NCI-H748 (cell line): ENCODE data around the gene SHROOM3.
"Not testable (repeated sequence)": the region's sequence is repeated elsewhere in the genome, so short reads cannot be mapped to it uniquely, and the experiment has no call there.

Experiments used
- DNase-seq: peaks from one replicate; lab custom pipeline; 2025; ENCODE audit not compliant: unreplicated experiment; lab: John Stamatoyannopoulos, UW

The SHROOM3 gene

DNA sequence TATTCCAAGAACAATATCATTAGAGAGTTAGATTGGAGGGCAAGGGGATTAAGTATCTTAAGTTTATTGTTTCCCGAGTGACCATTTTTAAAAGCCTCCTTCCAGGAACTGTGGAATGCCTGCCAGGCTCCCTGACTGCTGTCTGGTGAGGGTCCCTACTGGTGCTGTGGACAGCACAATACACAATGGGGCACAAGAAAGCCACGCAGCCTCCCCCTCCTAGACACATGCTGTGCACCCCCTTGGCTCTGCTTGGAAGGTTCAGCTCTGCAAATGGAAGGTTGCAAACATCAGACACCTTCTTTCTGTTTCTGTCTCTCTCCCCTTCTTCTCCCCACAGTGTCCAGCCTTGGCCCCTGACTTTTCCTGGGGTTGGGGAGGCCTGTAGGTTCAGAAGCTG lies 153.2 kb downstream of the SHROOM3 start:
- no peak for DNase-seq

DNA sequence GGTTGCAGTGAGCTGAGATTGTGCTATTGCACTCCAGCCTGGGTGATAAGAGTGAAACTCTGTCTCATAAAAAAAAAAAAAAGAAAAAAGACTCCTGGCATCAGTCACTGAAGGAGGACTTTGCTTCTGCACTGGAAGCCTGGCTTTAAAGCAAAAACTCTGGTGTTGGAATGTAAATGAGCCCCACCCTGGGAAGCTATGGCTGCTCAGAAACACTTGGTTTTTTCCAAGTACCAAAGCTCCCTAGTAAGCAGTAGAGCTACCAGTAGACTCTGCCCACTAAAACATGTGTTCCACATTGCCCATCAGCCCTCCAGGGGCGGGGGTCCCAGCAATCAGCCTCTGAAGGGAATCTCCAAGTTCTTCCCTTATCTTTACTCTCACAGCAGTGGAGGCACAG lies 154.4 kb downstream of the SHROOM3 start:
- no peak for DNase-seq

- DNase-seq: no peak
Measured at GRCh38 chr4:76589872-76590797, 155.1 kb downstream of the SHROOM3 start.

GRCh38 chr4:76590798-76591281 lies 155.8 kb downstream of the SHROOM3 start:
- no peak for DNase-seq

- no peak for DNase-seq
Measured at GRCh38 chr4:76591992-76592391, 157.0 kb downstream of the SHROOM3 start.

DNA sequence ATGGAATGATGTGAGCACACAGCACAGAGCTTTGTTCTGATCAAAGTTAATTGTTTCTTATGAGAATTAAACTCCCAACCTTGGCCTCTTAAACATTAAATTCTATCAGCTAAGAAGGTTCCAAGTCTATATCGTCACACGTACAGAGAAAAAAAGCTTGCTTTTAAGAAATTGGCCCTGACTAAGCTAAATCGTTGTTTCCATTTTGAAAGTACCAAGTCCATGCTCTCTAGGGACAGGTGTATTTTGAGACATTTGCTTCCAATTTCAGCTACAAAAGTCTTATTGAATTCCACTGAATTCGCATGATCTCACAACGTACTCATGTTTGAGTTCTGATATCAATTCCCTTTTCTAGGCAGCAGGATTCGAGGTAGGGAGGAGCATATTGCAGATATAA lies 157.4 kb downstream of the SHROOM3 start:
- DNase-seq: no peak

DNA sequence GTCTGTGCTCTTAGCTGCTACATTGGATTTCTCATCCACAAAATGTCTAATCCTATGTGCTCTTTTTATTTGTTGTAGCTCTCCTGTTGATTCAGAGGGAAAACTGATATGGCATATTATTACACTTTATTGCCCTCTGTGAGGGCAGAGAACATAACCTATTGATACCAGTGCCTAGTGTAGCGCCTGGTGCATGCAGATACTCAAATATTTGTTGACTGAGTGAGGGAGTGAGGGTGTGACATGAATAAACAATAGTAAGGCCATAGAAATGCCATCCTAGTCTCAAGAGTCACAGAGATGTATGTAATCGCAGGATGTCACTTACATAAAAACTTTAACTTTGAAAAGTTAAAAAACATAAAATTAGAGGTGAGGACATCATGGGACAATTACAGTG lies 159.1 kb downstream of the SHROOM3 start:
- peak; percentile 34 for DNase-seq

DNA sequence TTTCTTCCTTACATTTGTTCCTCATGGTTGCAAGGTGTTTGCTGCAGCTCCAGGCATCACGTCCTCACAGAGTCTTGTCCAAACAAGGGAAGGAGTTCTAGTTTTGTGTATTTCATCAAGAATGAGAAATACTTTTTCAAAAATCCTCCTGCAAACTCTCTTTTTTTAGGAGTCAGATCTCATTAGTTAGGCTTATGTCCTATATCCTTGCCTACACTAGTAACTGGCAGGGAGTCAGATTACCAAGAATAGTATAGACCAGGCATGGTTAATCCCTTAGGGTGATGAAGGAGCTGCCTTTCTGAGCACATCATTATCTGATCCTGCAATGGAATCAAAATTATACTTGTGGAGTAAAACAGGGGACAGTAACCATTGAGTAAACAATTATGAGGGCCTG lies 160.4 kb downstream of the SHROOM3 start:
- DNase-seq: no peak

DNA sequence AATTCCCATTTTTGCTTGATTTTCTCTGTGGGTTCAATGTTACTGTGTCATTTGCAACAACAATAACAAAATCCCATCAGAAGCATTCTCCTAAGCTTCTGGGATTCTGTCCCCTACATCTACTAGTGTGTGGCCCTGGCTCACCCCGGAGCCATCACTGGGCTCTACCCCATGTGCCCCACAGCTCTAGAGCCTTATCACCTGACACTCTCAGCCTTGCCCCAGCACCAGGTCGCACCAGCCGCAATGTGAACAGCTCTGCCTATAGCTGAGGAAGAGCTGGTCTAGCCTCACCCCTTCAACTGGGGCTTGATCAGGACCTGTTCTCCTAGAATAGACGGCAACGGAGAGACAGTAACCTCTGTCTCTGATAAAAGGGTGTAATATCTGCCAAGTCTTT lies 161.7 kb downstream of the SHROOM3 start:
- no peak for DNase-seq

GRCh38 chr4:76597423-76597979 lies 162.5 kb downstream of the SHROOM3 start:
- DNase-seq: no peak

- DNase-seq: no peak
Measured at GRCh38 chr4:76600447-76600846, 165.4 kb downstream of the SHROOM3 start.

GRCh38 chr4:76601791-76602190 lies 166.8 kb downstream of the SHROOM3 start:
- no peak for DNase-seq

DNA sequence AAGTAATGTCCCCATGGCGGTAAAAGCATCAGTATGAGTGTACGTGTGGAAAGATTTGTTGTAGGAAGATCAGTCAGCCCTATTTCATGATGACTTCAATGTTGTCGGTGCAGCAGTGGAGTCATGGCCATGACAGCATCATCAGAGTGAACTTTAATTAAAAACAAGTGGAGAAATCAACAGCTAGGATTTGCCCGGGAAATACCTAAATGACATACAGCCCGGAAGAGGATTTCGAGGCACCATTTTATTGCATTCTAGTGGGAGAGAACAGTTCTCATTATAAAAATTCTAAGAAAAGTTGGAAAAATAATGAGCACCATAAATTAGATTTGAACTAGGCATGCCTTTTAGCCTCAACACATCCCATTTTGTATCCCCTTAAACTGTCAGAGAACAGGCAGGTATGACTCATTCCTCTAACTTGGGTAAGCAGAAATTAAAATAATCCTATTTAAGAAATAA lies 170.1 kb downstream of the SHROOM3 start:
- no peak for DNase-seq

DNA sequence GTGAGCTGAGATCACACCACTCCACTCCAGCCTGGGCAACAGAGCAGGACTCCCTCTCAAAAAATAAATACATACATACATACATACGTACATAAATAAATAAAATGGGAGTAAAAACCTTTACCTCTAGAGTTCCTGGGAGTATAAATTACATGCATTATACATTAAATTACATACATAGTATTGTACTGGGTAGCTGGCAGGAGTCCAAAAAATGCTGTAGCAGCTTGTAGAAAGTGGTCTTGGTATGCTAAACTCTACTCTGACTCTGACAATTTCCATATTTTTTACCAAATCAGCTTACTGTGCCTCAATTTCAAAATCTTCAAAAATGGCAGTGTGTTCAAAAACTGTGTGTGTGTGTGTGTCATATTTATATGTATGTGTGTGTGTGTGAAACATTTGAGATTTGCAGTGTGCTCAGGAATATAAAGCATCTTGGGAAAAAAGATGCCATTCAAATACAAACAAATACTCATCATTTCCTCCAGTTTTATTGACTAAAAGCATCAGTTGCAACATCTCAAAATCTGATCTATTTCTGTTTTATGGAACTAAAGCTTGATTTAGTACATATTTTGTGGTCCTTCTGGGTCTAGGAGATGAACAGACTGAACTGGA lies 171.7 kb downstream of the SHROOM3 start:
- DNase-seq: peak; percentile 15

GRCh38 chr4:76607266-76607799 lies 172.3 kb downstream of the SHROOM3 start:
- DNase-seq: no peak

- DNase-seq: no peak
Measured at GRCh38 chr4:76607846-76608245, 172.8 kb downstream of the SHROOM3 start.

- DNase-seq: not testable (repeated sequence)
Measured at GRCh38 chr4:76608549-76608948, 173.5 kb downstream of the SHROOM3 start.

DNA sequence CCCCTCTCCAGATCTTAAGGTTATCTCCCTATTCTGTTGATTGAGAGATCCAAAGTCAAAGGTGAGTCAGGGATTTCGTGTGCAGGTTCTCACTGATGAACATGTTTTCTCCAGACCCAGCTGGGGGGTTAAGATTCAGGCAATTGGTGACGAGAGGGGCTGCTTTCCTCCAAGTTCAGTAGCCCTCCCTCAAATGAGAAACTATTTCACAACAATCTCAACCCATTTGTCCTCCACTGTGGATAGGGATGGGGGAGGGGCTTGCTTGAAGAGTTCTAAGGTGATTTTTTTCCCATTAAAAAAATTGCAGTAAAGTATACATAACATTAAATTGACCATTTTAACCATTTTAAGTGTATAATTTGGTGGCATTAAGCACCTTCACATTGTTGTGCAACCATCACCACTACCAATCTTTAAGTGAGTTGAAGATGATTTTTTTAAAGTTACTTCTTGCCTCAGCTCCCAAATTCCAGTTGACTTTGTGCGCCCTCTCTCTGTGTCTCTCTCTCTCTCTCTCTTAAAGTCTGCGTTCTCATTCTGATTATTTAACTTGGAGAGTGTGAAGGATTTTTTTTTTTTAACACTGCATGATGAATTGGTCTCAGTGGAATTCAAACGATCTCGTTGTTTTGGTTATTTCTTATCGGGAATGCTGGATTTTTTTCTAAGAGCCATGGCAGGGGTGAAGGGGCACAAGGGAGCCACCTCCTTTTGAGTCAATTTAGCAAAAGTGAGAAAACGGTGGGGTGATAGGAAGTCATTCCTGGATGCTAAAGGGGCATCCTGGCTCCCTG lies 175.9 kb downstream of the SHROOM3 start:
- no peak for DNase-seq

GRCh38 chr4:76611616-76612207 lies 176.7 kb downstream of the SHROOM3 start:
- DNase-seq: no peak

DNA sequence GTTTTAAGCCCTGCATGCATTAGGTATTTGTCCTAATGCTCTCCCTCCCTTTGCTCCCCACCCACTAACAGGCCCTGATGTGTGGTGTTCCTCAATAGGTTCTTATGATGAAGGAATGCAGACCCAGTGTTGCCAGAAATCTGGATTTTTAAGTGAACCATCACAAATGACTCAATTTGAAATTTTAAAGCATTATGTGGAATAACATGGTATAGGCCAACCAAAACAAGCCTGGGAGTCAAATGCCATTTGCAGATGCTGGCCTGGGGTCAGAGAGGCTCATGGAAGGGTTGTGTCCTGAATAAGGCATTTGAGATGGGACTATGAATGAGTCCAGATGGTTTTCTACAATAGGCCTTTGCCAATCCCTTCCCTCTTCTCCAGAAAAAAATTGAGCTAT lies 179.6 kb downstream of the SHROOM3 start:
- no peak for DNase-seq
